DMS114 treated with DMSO at 0.1 percent for 48 hours (cell line): ENCODE data around the gene KIF6.

Source experiments
- DNase-seq: peaks from one replicate; lab custom pipeline; 2025; ENCODE audit not compliant: unreplicated experiment; lab: John Stamatoyannopoulos, UW

Gene KIF6

GRCh38 chr6:39594285-39594684 is 130.9 kb downstream of the KIF6 start:
- DNase-seq, result no peak

GRCh38 chr6:39593646-39594045 is 131.6 kb downstream of the KIF6 start:
- DNase-seq, result no peak

GRCh38 chr6:39590871-39591393 is 134.3 kb downstream of the KIF6 start:
- no peak for DNase-seq

GRCh38 chr6:39587080-39587479 is 138.1 kb downstream of the KIF6 start:
- DNase-seq, result no peak

- no peak for DNase-seq
Observed at GRCh38 chr6:39585641-39586040, 139.6 kb downstream of the KIF6 start.

GRCh38 chr6:39577446-39578165 is 147.6 kb downstream of the KIF6 start:
- no peak for DNase-seq

GRCh38 chr6:39576556-39577303 is 148.5 kb downstream of the KIF6 start:
- no peak for DNase-seq

GRCh38 chr6:39574991-39575390 is 150.2 kb downstream of the KIF6 start:
- no peak for DNase-seq

- DNase-seq, result no peak
Observed at GRCh38 chr6:39573541-39573940, 151.7 kb downstream of the KIF6 start.

- DNase-seq, result no peak
Observed at GRCh38 chr6:39572661-39573340, 152.4 kb downstream of the KIF6 start.

GRCh38 chr6:39568896-39569295 is 156.3 kb downstream of the KIF6 start:
- DNase-seq, result no peak

GRCh38 chr6:39567091-39567490 is 158.1 kb downstream of the KIF6 start:
- no peak for DNase-seq

- DNase-seq, result no peak
Observed at GRCh38 chr6:39566456-39566855, 158.8 kb downstream of the KIF6 start.

- DNase-seq, result no peak
Observed at GRCh38 chr6:39565956-39566355, 159.3 kb downstream of the KIF6 start.

- DNase-seq, result no peak
Observed at GRCh38 chr6:39563566-39564311, 161.5 kb downstream of the KIF6 start.

- DNase-seq, result no peak
Observed at GRCh38 chr6:39561536-39562266, 163.5 kb downstream of the KIF6 start.

- no peak for DNase-seq
Observed at GRCh38 chr6:39560915-39561314, 164.3 kb downstream of the KIF6 start.

GRCh38 chr6:39558591-39559190 is 166.5 kb downstream of the KIF6 start:
- no peak for DNase-seq

GRCh38 chr6:39558079-39558478 is 167.1 kb downstream of the KIF6 start:
- no peak for DNase-seq

GRCh38 chr6:39555136-39555535 is 170.1 kb downstream of the KIF6 start:
- DNase-seq, result no peak
